Transverse colon (tissue), 4 donors: ENCODE results near the gene STRA8.
"Not testable (repeated sequence)": the region's sequence is repeated elsewhere in the genome, so short reads cannot be mapped to it uniquely, and the experiment has no call there.

ENCODE experiments used
- CTCF ChIP-seq, 5 experiments: fragments of 200-600 bp in 3 of 5; fragments of 450-650 bp in 2 of 5; sonication (generic) in 3 of 5; IDR thresholded peaks; 1 replicate in 2 of 5; 2 replicates in 3 of 5; pipeline ENCODE4 v1.5.1; 2016 to 2017; ENCODE audit warnings: antibody characterized with exemption in 5 of 5, inconsistent platforms in 3 of 5, mild to moderate bottlenecking in 2 of 5, moderate library complexity in 1 of 5
- EP300 ChIP-seq: sonication (generic); formaldehyde crosslinking; IDR thresholded peaks from one replicate; pipeline ENCODE4 v1.6.1; 2017; ENCODE audit warnings: antibody characterized with exemption, low read depth
- POLR2A ChIP-seq: fragments of 450-650 bp; IDR thresholded peaks from one replicate; pipeline ENCODE4 v1.6.1; 2016; ENCODE audit warnings: antibody characterized with exemption, mild to moderate bottlenecking, moderate library complexity
- POLR2AphosphoS5 ChIP-seq, 3 donors: sonication (generic); formaldehyde crosslinking; IDR thresholded peaks; one replicate each; pipeline ENCODE4 v1.6.1; 2016; ENCODE audit warnings: antibody characterized with exemption in 3 of 3

GRCh38 chr7:135234095-135234494 is 457 bp downstream of the STRA8 start:
- not testable (repeated sequence) for TF ChIP-seq CTCF (IDR thresholded peaks at IDR 0.05); EP300; POLR2AphosphoS5 (IDR thresholded peaks at IDR 0.05); POLR2A
